HG02763 (cell line): Measurements from ENCODE around the gene CTF1.

Source experiments
- ATAC-seq: cut with Tn5 transposase; IDR thresholded peaks from one replicate; pipeline ENCODE4 v1.9.1; 2021; ENCODE audit warnings: mild to moderate bottlenecking, moderate library complexity; ENCODE audit not compliant: unreplicated experiment

The CTF1 gene

GRCh38 chr16:30904114-30904780 is 7.8 kb downstream of the CTF1 start:
- no peak for ATAC-seq

- no peak for ATAC-seq
Observed at GRCh38 chr16:30907064-30907463, 10.7 kb downstream of the CTF1 start.

GRCh38 chr16:30910427-30911029 is 14.1 kb downstream of the CTF1 start:
- no peak for ATAC-seq

GRCh38 chr16:30912794-30913412 is 16.5 kb downstream of the CTF1 start:
- no peak for ATAC-seq

GRCh38 chr16:30914830-30915229 is 18.4 kb downstream of the CTF1 start:
- no peak for ATAC-seq

- ATAC-seq: no peak
Observed at GRCh38 chr16:30918614-30919013, 22.2 kb downstream of the CTF1 start.

GRCh38 chr16:30920891-30921290 is 24.5 kb downstream of the CTF1 start:
- no peak for ATAC-seq

- no peak for ATAC-seq
Observed at GRCh38 chr16:30921459-30921747, 25.0 kb downstream of the CTF1 start.

GRCh38 chr16:30921748-30922419 is 25.5 kb downstream of the CTF1 start:
- ATAC-seq: no peak

- peak; percentile 73 for ATAC-seq
Observed at GRCh38 chr16:30922420-30922959, 26.1 kb downstream of the CTF1 start.

- peak; percentile 63 for ATAC-seq
Observed at GRCh38 chr16:30922960-30923535, 26.6 kb downstream of the CTF1 start.

GRCh38 chr16:30923554-30924075 is 27.2 kb downstream of the CTF1 start, which contains the start of gene FBXL19:
Gene FBXL19 (plus strand): TSS chr16:30923572. CDS start chr16:30925755, 2,183 bp downstream.
- ATAC-seq: no peak

- no peak for ATAC-seq
Observed at GRCh38 chr16:30924076-30924912, 27.9 kb downstream of the CTF1 start.

GRCh38 chr16:30924913-30925631 is 28.7 kb downstream of the CTF1 start:
- no peak for ATAC-seq

GRCh38 chr16:30925632-30925987 is 29.2 kb downstream of the CTF1 start:
- no peak for ATAC-seq

- no peak for ATAC-seq
Observed at GRCh38 chr16:30925995-30926811, 29.8 kb downstream of the CTF1 start.

- ATAC-seq: no peak
Observed at GRCh38 chr16:30926937-30927788, 30.7 kb downstream of the CTF1 start.
